Kidney (tissue), 14 donors: ENCODE results near the gene OR5K1. TPM values are rescaled to one million over a fixed set of nuclear protein-coding genes. Genes with fewer than 3 reads are reported as not detected.

Experiments
- DNase-seq, 5 donors: peaks; one replicate each; pipeline ENCODE4 v3.0.0-alpha.2; 2013 to 2020
- FAIRE-seq: peaks from 2 replicates; lab custom pipeline; 2012; peaks lifted over from hg19 to GRCh38; lab: Jason Lieb, UNC
- H3K27ac ChIP-seq, 2 donors: one replicate each; pipeline ENCODE4 v1.7.0; 2013; ENCODE audit warnings: low read depth in 2 of 2, low read length in 2 of 2, inconsistent platforms in 1 of 2
- H3K27me3 ChIP-seq: one replicate; pipeline ENCODE4 v1.7.1; 2013; ENCODE audit warnings: low read length, inconsistent platforms; ENCODE audit not compliant: control insufficient read depth, insufficient read depth
- H3K36me3 ChIP-seq, 3 donors: one replicate each; pipeline versions ENCODE4 v1.7.0 to v1.7.1; 2013; ENCODE audit warnings: low read length in 3 of 3, control low read depth in 1 of 3, inconsistent platforms in 1 of 3; ENCODE audit not compliant: insufficient read depth in 3 of 3, control insufficient read depth in 2 of 3
- H3K4me1 ChIP-seq, 3 donors: one replicate each; pipeline versions ENCODE4 v1.7.0 to v1.7.1; 2013; ENCODE audit warnings: low read length in 3 of 3, inconsistent platforms in 1 of 3, low read depth in 1 of 3; ENCODE audit not compliant: control insufficient read depth in 2 of 3, insufficient read depth in 2 of 3
- H3K4me3 ChIP-seq, 3 donors: one replicate each; pipeline versions ENCODE4 v1.7.0 to v1.8.1; 2013; ENCODE audit warnings: low read length in 3 of 3, control low read depth in 1 of 3, inconsistent platforms in 1 of 3
- H3K9ac ChIP-seq, 3 donors: one replicate each; pipeline versions ENCODE4 v1.7.0 to v1.7.1; 2013; ENCODE audit warnings: low read length in 3 of 3, control low read depth in 1 of 3, inconsistent platforms in 1 of 3
- H3K9me3 ChIP-seq, 3 donors: one replicate each; pipeline versions ENCODE4 v1.7.0 to v1.7.1; 2013; ENCODE audit warnings: low read length in 3 of 3, control low read depth in 1 of 3, inconsistent platforms in 1 of 3; ENCODE audit not compliant: control insufficient read depth in 2 of 3, insufficient read depth in 1 of 3
- intact Hi-C: fragments of 100-400 bp; cut with DNase I; formaldehyde crosslinking; loops from one replicate; pipeline ENCODE4 v1.11.1; 2022
- polyA plus RNA-seq: library from polyadenylated mRNA; stranded (reverse); fragments of 350-450 nt; fragmentation: Illumina TruSeq; extraction: RNeasy Lipid Tissue Mini Kit (QIAGEN cat#74804); gene quantifications from one replicate; pipeline ENCODE4 v1.2.3, GENCODE V29; 2014; ENCODE audit warnings: low read depth, low replicate concordance; ENCODE audit not compliant: insufficient read depth
- total RNA-seq: library from RNA; stranded (reverse); fragmentation: NEBNext Ultra II Directional; extraction: Animal tissue kit (Norgen Biotek cat#: 25700); gene quantifications from one replicate; pipeline ENCODE4 v1.2.1, GENCODE V29; 2021
- TF ChIP-seq, protein P1 (sequence below): IDR thresholded peaks from 3 replicates; pipeline ENCODE4 v1.5.1; 2012; ENCODE audit warnings: mild to moderate bottlenecking, moderate library complexity, borderline replicate concordance; ENCODE audit not compliant: insufficient read depth; ENCODE audit errors: extremely low read depth
- donor health status: control.
- donor health status: control.
- donor health status: control.
- donor health status: control.
- donor health status: control.
- donor health status: DM: yes; HTN: yes; CAD: no.
- donor health status: Normal renal cell carcinoma (clear cell type).

OR5K1 gene
- total and polyA plus RNA-seq, 2 donors from 2014 or later = not detected

DNA sequence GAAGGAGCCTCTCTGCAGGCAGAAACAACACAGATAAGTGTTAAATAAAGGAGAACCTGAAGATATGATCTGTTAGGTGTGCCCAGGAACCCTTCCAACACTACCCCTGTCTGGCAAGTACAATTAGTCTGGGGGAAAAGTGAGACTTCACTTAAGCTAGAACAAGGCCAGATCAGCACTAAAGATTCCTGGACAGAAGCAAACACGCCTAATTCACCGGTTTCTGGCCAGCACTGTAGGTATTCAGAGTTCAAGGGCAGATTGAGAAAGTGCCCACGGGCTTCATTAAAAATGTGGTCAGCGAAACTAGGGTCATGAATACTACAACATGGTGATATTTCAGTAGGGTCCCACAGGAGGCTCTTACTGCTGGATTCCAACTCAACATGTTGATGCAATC, 28.6 kb upstream of the OR5K1 start:
- TF ChIP-seq, protein P1, sequence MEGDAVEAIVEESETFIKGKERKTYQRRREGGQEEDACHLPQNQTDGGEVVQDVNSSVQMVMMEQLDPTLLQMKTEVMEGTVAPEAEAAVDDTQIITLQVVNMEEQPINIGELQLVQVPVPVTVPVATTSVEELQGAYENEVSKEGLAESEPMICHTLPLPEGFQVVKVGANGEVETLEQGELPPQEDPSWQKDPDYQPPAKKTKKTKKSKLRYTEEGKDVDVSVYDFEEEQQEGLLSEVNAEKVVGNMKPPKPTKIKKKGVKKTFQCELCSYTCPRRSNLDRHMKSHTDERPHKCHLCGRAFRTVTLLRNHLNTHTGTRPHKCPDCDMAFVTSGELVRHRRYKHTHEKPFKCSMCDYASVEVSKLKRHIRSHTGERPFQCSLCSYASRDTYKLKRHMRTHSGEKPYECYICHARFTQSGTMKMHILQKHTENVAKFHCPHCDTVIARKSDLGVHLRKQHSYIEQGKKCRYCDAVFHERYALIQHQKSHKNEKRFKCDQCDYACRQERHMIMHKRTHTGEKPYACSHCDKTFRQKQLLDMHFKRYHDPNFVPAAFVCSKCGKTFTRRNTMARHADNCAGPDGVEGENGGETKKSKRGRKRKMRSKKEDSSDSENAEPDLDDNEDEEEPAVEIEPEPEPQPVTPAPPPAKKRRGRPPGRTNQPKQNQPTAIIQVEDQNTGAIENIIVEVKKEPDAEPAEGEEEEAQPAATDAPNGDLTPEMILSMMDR = no peak
- Histone ChIP-seq H3K27me3 (no peaks in the 10 kb centered on the region), H3K4me3 (no peak overlapping the region), H3K27ac (no peak overlapping the region), H3K9ac (no peak overlapping the region), H3K36me3 (no peaks in the 10 kb centered on the region), H3K9me3 (peaks cover 0 to 4% (median 3%) of the 10 kb centered on the region in 3 donors), H3K4me1 (no peaks in the 10 kb centered on the region)
- intact Hi-C loops = no loop called here
- no peak for FAIRE-seq
- no peak for DNase-seq

DNA sequence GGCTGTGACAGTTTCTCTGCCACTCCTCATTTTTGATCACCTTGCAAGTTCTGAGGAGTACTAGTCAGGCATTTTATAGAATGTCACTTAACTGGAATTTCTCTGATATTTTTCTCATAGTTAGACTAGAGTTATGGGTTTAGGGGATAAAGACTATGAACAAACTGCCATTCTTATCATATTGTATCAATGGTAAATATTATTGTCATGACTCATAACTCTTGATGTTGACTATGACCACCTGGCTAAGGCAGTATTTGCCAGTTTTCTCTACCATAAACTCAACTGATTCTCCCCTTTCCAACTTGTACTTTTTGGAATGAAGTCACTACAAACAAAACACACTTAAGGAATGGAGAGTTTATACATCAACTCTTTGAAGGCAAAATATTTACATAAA, 22.7 kb upstream of the OR5K1 start:
- TF ChIP-seq, protein P1 = no peak
- Histone ChIP-seq H3K9me3 (no peaks in the 10 kb centered on the region), H3K4me1 (no peaks in the 10 kb centered on the region), H3K36me3 (no peaks in the 10 kb centered on the region), H3K9ac (no peak overlapping the region), H3K27me3 (no peaks in the 10 kb centered on the region), H3K4me3 (no peak overlapping the region), H3K27ac (no peak overlapping the region)
- no peak for FAIRE-seq
- intact Hi-C loops = no loop called here
- no peak for DNase-seq

- intact Hi-C loops = no loop called here
- TF ChIP-seq, protein P1 = no peak
- no peaks in the 10 kb centered on the region for H3K27me3 ChIP-seq
- no peaks in the 10 kb centered on the region for H3K9me3 ChIP-seq
- H3K4me3 ChIP-seq = no peak overlapping the region
- DNase-seq = no peak
- no peak overlapping the region for H3K27ac ChIP-seq
- FAIRE-seq = no peak
- no peaks in the 10 kb centered on the region for H3K4me1 ChIP-seq
- H3K36me3 ChIP-seq = no peaks in the 10 kb centered on the region
- H3K9ac ChIP-seq = no peak overlapping the region
Observed at GRCh38 chr3:98445949-98446406, 17.0 kb upstream of the OR5K1 start.

- FAIRE-seq (no peak), DNase-seq (no peak)
- intact Hi-C loops = no loop called here
- Histone ChIP-seq H3K4me3 (no peak overlapping the region), H3K36me3 (no peaks in the 10 kb centered on the region), H3K4me1 (no peaks in the 10 kb centered on the region), H3K9ac (no peak overlapping the region), H3K27ac (no peak overlapping the region), H3K27me3 (no peaks in the 10 kb centered on the region), H3K9me3 (no peaks in the 10 kb centered on the region)
- TF ChIP-seq, protein P1 = no peak
Observed at GRCh38 chr3:98449606-98450193, 13.3 kb upstream of the OR5K1 start.
